Activated naive CD4-positive, alpha-beta T cell treated with anti-CD3 and anti-CD28 coated beads, Interleukin-2, amount 10 ng/mL, durations not matched to agents 7 days and 5 days (primary cell): Measurements from ENCODE around the gene SEPTIN2.
"Not testable (repeated sequence)": the region's sequence is repeated elsewhere in the genome, so short reads cannot be mapped to it uniquely, and the experiment has no call there.

Source experiments
- CTCF ChIA-PET: fragments of 350-600 bp; sonication (Branson Sonifier 250); formaldehyde crosslinking; loops from one replicate; lab custom pipeline; 2021; ENCODE audit warnings: antibody characterized with exemption; lab: Charles Lee
- DNase-seq: peaks from one replicate; pipeline ENCODE4 v3.0.0-alpha.2; 2020
- H3K27ac Mint-ChIP-seq: one replicate; pipeline ENCODE4 v1.8.0; 2021; ENCODE audit warnings: mild to moderate bottlenecking, moderate library complexity, mixed read lengths
- H3K27me3 Mint-ChIP-seq: one replicate; pipeline ENCODE4 v1.8.0; 2021; ENCODE audit warnings: mild to moderate bottlenecking, mixed read lengths
- H3K36me3 Mint-ChIP-seq: one replicate; pipeline ENCODE4 v1.8.0; 2021; ENCODE audit warnings: mixed read lengths
- H3K4me1 Mint-ChIP-seq: one replicate; pipeline ENCODE4 v1.8.0; 2021; ENCODE audit warnings: mixed read lengths
- H3K4me3 Mint-ChIP-seq: one replicate; pipeline ENCODE4 v1.8.0; 2021; ENCODE audit warnings: mild to moderate bottlenecking, moderate library complexity, mixed read lengths
- H3K9me3 Mint-ChIP-seq: one replicate; pipeline ENCODE4 v1.8.0; 2021; ENCODE audit warnings: mixed read lengths

The SEPTIN2 gene

GRCh38 chr2:241314226-241315092 lies 1.3 kb upstream of the SEPTIN2 start:
- no peak for DNase-seq
- Mint-ChIP-seq H3K27me3 (no peaks in the 10 kb centered on the region), H3K27ac (peak overlapping the region; percentile 96), H3K36me3 (peaks cover 30% of the 10 kb centered on the region), H3K4me3 (peak overlapping the region; percentile 89), H3K9me3 (no peaks in the 10 kb centered on the region), H3K4me1 (peaks cover 71% of the 10 kb centered on the region)
- CTCF ChIA-PET: interaction anchor here (0.9 to 1.2 kb wide), 3 partner anchors 15 to 165 kb away, joined by 3 read pairs; partner anchors contain the start of gene PASK

DNA sequence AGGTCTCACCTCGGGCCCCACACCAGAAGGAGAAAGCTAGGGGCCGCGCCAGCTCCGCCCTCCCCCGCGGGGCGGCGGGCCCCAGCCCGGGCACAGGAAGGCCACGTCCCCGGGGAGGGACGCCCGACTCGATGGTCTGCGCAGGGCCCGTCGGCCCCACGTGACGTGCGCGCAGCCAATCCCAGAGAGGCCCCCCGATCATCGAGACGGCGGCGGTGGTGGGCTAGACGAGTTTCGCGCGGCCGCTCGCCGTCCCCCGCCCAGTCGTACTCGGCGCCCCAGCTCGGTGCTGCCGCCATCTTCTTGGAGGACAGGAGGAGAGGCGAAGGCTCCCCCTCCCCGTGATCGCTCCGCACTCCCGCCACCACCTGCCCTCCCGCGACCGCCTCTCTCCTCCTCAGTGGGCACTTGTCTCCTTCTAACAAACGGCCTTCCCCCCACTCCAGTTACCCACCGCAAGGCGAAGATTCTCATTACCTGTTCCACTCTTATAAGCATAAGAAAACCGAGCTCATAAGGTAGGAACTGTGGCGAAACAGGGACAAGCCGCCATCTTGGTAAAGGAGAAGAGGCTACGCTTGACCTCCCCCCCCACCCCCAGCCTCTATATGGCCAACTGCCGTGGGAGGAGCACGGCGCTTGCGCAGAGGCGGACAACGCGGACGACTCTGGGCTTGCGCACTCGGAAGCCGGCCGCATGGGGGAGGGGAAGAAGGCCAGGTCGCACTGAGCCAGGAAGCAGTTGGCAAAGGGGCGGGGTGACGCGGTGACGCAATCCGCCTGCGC lies 439 bp upstream of the SEPTIN2 start, which contains the start of gene HDLBP:
HDLBP (minus strand) TSS at position 580 of the 786 bp plus-strand sequence. CDS start 48,803 bp downstream, outside the sequence.
- H3K36me3 Mint-ChIP-seq: peaks cover 37% of the 10 kb centered on the region
- no peaks in the 10 kb centered on the region for H3K27me3 Mint-ChIP-seq
- H3K4me1 Mint-ChIP-seq: peaks cover 72% of the 10 kb centered on the region
- no peaks in the 10 kb centered on the region for H3K9me3 Mint-ChIP-seq
- DNase-seq: peak; percentile 100
- CTCF ChIA-PET: interaction anchor here (0.9 to 1.2 kb wide), 2 partner anchors 32 to 166 kb away, joined by 3 read pairs; partner anchors contain the start of gene PASK
- peak within 1 kb of the TSS; percentile 89 for H3K4me3 Mint-ChIP-seq
- peak within 1 kb of the TSS; percentile 96 for H3K27ac Mint-ChIP-seq

- H3K27me3 Mint-ChIP-seq: no peaks in the 10 kb centered on the region
- no peak for DNase-seq
- H3K4me1 Mint-ChIP-seq: peaks cover 72% of the 10 kb centered on the region
- no peaks in the 10 kb centered on the region for H3K9me3 Mint-ChIP-seq
- peak overlapping the region; percentile 89 for H3K4me3 Mint-ChIP-seq
- peak overlapping the region; percentile 96 for H3K27ac Mint-ChIP-seq
- CTCF ChIA-PET: no interaction called here
- H3K36me3 Mint-ChIP-seq: peaks cover 49% of the 10 kb centered on the region
Observed at GRCh38 chr2:241316825-241317224, 1.1 kb downstream of the SEPTIN2 start.

- peaks cover 50% of the 10 kb centered on the region for H3K36me3 Mint-ChIP-seq
- H3K4me1 Mint-ChIP-seq: peaks cover 71% of the 10 kb centered on the region
- CTCF ChIA-PET: interaction anchor here (0.8 kb wide), 1 partner anchor 281 kb away, joined by 3 read pairs; no protein-coding TSS in a partner anchor
- DNase-seq: no peak
- peak overlapping the region; percentile 96 for H3K27ac Mint-ChIP-seq
- H3K27me3 Mint-ChIP-seq: no peaks in the 10 kb centered on the region
- no peaks in the 10 kb centered on the region for H3K9me3 Mint-ChIP-seq
- peak overlapping the region; percentile 89 for H3K4me3 Mint-ChIP-seq
Observed at GRCh38 chr2:241317391-241317790, 1.7 kb downstream of the SEPTIN2 start.

DNA sequence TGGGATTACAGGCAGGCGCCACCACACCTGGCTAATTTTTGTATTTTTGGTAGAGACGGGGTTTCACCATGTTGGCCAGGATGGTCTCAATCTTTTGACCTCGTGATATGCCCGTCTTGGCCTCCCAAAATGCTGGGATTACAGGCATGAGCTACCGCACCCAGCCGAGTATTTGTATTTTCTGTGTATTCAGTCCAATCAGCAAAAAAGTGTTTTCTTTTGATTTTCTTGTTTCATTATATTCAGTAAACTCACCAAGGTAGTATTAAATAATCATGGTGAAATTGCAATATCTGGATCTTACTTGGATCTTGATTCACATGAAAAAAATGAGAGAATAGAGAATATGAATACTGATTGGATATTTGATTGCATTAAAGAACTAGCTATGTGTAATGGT lies 3.1 kb downstream of the SEPTIN2 start:
- Mint-ChIP-seq H3K36me3 (peaks cover 51% of the 10 kb centered on the region), H3K4me1 (peaks cover 65% of the 10 kb centered on the region), H3K4me3 (peak overlapping the region; percentile 89)
- not testable (repeated sequence) for DNase-seq, H3K27ac Mint-ChIP-seq, H3K27me3 Mint-ChIP-seq, H3K9me3 Mint-ChIP-seq
- CTCF ChIA-PET: interaction anchor here (0.9 kb wide), 1 partner anchor 240 kb away, joined by 3 read pairs; no protein-coding TSS in a partner anchor

- Mint-ChIP-seq H3K27me3 (no peaks in the 10 kb centered on the region), H3K4me3 (no peak overlapping the region), H3K36me3 (peaks cover 59% of the 10 kb centered on the region), H3K27ac (peak overlapping the region; percentile 20), H3K9me3 (no peaks in the 10 kb centered on the region), H3K4me1 (peaks cover 68% of the 10 kb centered on the region)
- CTCF ChIA-PET: no interaction called here
- no peak for DNase-seq
Observed at GRCh38 chr2:241320394-241320793, 4.7 kb downstream of the SEPTIN2 start.

- Mint-ChIP-seq H3K4me1 (peaks cover 68% of the 10 kb centered on the region), H3K27me3 (no peaks in the 10 kb centered on the region), H3K27ac (no peak overlapping the region), H3K36me3 (peaks cover 62% of the 10 kb centered on the region), H3K4me3 (no peak overlapping the region), H3K9me3 (no peaks in the 10 kb centered on the region)
- CTCF ChIA-PET: no interaction called here
- no peak for DNase-seq
Observed at GRCh38 chr2:241321033-241321432, 5.3 kb downstream of the SEPTIN2 start.

- no peak for DNase-seq
- CTCF ChIA-PET: no interaction called here
- H3K27ac Mint-ChIP-seq: peak overlapping the region; percentile 2
- H3K36me3 Mint-ChIP-seq: peaks cover 56% of the 10 kb centered on the region
- H3K9me3 Mint-ChIP-seq: no peaks in the 10 kb centered on the region
- H3K4me3 Mint-ChIP-seq: no peak overlapping the region
- H3K27me3 Mint-ChIP-seq: no peaks in the 10 kb centered on the region
- peaks cover 67% of the 10 kb centered on the region for H3K4me1 Mint-ChIP-seq
Observed at GRCh38 chr2:241321886-241322285, 6.2 kb downstream of the SEPTIN2 start.

DNA sequence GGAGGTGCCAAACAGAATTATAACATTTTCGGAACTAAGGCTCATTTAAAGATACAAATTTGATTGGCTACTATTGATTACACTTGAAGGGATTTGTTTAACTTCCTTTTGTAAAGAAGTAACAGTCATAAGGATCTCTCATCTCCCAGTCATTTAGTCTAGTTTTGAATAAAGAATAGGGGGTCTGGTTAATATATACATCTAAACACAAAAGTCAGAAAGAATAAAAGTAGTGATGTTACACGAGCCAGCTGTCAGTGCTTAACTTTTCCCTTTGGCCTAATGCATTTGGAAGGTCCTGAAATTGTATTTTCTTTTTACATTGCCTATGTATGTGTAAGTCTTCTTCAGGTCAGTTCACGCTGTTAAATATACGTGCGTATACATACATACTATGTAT lies 8.1 kb downstream of the SEPTIN2 start:
- Mint-ChIP-seq H3K4me1 (peaks cover 49% of the 10 kb centered on the region), H3K4me3 (no peak overlapping the region), H3K27me3 (no peaks in the 10 kb centered on the region), H3K27ac (no peak overlapping the region), H3K36me3 (peaks cover 53% of the 10 kb centered on the region), H3K9me3 (no peaks in the 10 kb centered on the region)
- DNase-seq: no peak
- CTCF ChIA-PET: no interaction called here

DNA sequence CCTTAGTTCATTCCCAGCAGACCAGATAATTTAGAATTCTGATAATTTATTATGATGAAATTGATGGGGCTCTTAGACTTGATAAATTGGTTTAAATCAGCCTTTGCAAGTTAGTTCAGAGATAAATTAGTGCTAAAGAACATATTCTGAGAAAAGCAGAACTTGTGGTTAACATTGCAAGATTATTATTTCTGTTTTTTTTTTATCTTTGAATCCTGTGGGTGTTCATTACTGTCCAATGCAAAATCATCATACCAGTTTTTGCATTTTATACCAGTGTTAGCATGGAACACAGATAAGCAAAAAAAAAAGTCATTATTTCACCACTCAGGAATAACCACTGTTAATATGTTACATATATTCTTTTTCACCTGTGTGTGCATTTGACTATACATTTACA lies 9.1 kb downstream of the SEPTIN2 start:
- CTCF ChIA-PET: no interaction called here
- Mint-ChIP-seq H3K27ac (no peak overlapping the region), H3K4me3 (no peak overlapping the region), H3K4me1 (peaks cover 44% of the 10 kb centered on the region), H3K36me3 (peaks cover 54% of the 10 kb centered on the region), H3K27me3 (no peaks in the 10 kb centered on the region), H3K9me3 (no peaks in the 10 kb centered on the region)
- no peak for DNase-seq

DNA sequence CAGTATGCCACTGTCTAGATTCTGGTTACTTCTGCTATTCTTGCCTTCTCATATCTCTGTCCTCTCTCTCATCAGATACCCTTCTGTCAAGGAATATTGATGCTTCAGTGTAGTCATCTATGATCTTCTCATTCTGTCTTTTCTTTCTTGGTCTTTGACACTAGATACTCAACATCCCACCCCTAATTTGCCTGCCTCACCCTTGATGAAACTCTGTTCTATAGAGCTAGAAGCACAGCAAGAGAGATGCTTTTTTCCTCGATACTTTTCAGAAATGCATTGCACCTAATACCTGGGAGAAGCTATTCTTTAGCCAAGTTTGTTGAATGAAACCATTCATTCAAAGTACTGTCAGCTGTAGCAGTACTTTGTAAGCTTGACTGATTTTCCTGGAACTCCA lies 9.5 kb downstream of the SEPTIN2 start:
- H3K27ac Mint-ChIP-seq: no peak overlapping the region
- CTCF ChIA-PET: no interaction called here
- no peaks in the 10 kb centered on the region for H3K9me3 Mint-ChIP-seq
- peaks cover 54% of the 10 kb centered on the region for H3K36me3 Mint-ChIP-seq
- H3K27me3 Mint-ChIP-seq: no peaks in the 10 kb centered on the region
- H3K4me1 Mint-ChIP-seq: peaks cover 40% of the 10 kb centered on the region
- no peak overlapping the region for H3K4me3 Mint-ChIP-seq
- no peak for DNase-seq

DNA sequence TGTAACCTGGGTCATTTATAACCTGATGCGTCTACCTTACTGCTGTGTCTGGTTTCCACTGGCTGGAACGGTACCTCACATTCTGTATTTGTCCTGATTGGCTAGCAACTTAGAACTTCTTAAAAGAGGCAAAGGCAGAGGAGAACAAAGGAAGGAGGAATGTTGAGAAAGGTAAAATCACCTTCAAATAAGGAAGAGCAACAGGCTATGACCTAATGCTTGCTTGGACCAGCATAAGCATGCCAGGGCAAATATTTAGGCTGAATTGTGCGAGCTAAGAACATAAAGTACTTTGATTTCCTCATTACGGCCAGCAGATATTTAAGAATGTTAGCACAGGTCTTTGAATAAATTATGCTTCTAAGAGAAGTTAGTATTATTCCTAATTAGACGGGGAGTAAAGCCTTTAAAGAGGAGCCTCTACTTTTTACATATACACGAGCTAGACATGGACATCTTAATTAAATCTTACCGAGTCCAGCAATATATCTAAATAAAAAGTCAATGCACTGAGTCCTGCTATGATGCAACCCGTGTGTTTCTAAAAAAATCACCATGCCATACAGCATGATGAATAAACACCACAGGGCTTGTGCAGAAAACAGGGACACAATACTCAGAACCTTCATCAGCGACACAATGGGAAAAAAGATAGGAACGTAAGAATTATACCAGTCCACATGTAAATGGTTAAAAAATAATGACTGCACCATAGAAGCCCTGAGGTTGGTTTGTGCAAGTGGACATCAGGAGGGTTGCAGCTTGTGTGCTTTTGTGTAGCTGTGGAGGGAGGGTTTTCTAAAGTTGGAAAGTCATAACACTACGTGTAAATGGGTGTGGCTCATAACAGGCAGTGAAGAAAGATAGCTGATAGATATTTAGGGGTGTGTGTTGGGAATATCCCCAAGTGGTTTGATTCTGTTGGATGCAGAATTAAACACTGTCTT lies 14.2 kb downstream of the SEPTIN2 start:
- Mint-ChIP-seq H3K27me3 (no peaks in the 10 kb centered on the region), H3K27ac (no peak overlapping the region), H3K36me3 (peaks cover 53% of the 10 kb centered on the region), H3K9me3 (no peaks in the 10 kb centered on the region), H3K4me3 (no peak overlapping the region), H3K4me1 (peaks cover 17% of the 10 kb centered on the region)
- no peak for DNase-seq
- CTCF ChIA-PET: no interaction called here

- Mint-ChIP-seq H3K4me3 (no peak overlapping the region), H3K27ac (no peak overlapping the region), H3K36me3 (peaks cover 52% of the 10 kb centered on the region), H3K9me3 (no peaks in the 10 kb centered on the region), H3K27me3 (no peaks in the 10 kb centered on the region), H3K4me1 (peaks cover 18% of the 10 kb centered on the region)
- no peak for DNase-seq
- CTCF ChIA-PET: no interaction called here
Observed at GRCh38 chr2:241330616-241330981, 14.9 kb downstream of the SEPTIN2 start.
